ENCODE data around the gene MYCBP2.

DNA sequence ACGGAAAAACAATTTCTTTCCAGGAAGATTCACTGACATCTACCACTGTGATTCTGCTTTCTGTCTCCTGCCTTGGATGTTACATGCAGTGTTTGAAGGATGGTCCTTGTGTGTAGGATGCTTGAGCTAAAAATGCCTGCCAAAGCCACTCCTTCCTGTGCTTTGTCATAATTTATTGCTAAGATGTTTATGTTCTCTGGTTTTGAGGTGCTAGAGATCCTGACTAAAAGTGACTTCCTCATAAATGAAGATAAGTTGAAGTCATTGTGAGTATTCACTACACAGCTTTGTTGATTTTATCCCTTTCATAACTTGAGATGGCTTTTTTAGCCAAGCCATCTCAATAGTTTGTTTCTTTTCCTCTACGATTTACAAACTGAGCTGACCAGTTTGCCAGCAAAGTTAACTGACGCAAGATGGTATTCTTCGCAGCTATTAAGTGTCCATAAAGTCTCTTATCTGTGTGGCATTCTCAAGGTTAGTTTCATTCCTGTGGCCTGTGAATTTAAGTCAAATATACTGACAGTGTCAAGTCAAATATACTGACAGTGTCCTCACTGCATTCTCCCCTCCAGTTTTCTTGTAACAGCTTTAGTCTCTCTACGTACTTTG, 284.2 kb downstream of the MYCBP2 start:
- TF ChIP-seq, protein P1, sequence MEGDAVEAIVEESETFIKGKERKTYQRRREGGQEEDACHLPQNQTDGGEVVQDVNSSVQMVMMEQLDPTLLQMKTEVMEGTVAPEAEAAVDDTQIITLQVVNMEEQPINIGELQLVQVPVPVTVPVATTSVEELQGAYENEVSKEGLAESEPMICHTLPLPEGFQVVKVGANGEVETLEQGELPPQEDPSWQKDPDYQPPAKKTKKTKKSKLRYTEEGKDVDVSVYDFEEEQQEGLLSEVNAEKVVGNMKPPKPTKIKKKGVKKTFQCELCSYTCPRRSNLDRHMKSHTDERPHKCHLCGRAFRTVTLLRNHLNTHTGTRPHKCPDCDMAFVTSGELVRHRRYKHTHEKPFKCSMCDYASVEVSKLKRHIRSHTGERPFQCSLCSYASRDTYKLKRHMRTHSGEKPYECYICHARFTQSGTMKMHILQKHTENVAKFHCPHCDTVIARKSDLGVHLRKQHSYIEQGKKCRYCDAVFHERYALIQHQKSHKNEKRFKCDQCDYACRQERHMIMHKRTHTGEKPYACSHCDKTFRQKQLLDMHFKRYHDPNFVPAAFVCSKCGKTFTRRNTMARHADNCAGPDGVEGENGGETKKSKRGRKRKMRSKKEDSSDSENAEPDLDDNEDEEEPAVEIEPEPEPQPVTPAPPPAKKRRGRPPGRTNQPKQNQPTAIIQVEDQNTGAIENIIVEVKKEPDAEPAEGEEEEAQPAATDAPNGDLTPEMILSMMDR (conservative IDR thresholded peaks at IDR 0.05) = no peak
- TF ChIP-seq EZH2 (IDR thresholded peaks at IDR 0.05; ENCODE audit: low read depth) = no peak
